Endodermal cell (in vitro differentiated cells): ENCODE results near the gene PPME1. TPM values are rescaled to one million over a fixed set of nuclear protein-coding genes. Genes with fewer than 3 reads are reported as not detected.
"Not testable (repeated sequence)": the region's sequence is repeated elsewhere in the genome, so short reads cannot be mapped to it uniquely, and the experiment has no call there.

ENCODE experiments used
- DNase-seq: peaks from one replicate; pipeline ENCODE4 v3.0.0-alpha.2; 2017
- H3K27ac ChIP-seq: 2 replicates; pipeline ENCODE4 v1.5.1; 2013; ENCODE audit warnings: mild to moderate bottlenecking, low read depth, low read length, moderate library complexity
- H3K27me3 ChIP-seq: 2 replicates; pipeline ENCODE4 v1.6.1; 2013; ENCODE audit warnings: mild to moderate bottlenecking, low read length, moderate library complexity; ENCODE audit not compliant: insufficient read depth, control insufficient read depth, poor library complexity, severe bottlenecking
- H3K36me3 ChIP-seq: 2 replicates; pipeline ENCODE4 v1.7.0; 2013; ENCODE audit warnings: mild to moderate bottlenecking, low read length, moderate library complexity; ENCODE audit not compliant: control insufficient read depth, insufficient read depth
- H3K4me1 ChIP-seq: one replicate; pipeline ENCODE4 v1.7.0; 2013; ENCODE audit warnings: low read length; ENCODE audit not compliant: control insufficient read depth, insufficient read depth
- H3K4me3 ChIP-seq: 2 replicates; pipeline ENCODE4 v1.5.1; 2013; ENCODE audit warnings: mild to moderate bottlenecking, low read length, moderate library complexity
- H3K9ac ChIP-seq: 2 replicates; pipeline ENCODE4 v1.6.1; 2013; ENCODE audit warnings: mild to moderate bottlenecking, low read length, moderate library complexity; ENCODE audit not compliant: poor library complexity, severe bottlenecking; ENCODE audit errors: extremely low read depth
- H3K9me3 ChIP-seq: 2 replicates; pipeline ENCODE4 v1.6.1; 2013; ENCODE audit warnings: mild to moderate bottlenecking, low read length, moderate library complexity; ENCODE audit not compliant: control insufficient read depth
- H3K27ac Mint-ChIP-seq: 2 replicates; pipeline ENCODE4 v1.8.0; 2020; ENCODE audit warnings: mixed read lengths
- H3K27me3 Mint-ChIP-seq: 2 replicates; pipeline ENCODE4 v1.8.0; 2021; ENCODE audit warnings: mild to moderate bottlenecking, mixed read lengths; ENCODE audit not compliant: insufficient read depth
- H3K36me3 Mint-ChIP-seq: 2 replicates; pipeline ENCODE4 v1.8.0; 2020; ENCODE audit warnings: low read depth, mixed read lengths
- H3K4me1 Mint-ChIP-seq: 2 replicates; pipeline ENCODE4 v1.8.0; 2020; ENCODE audit warnings: mixed read lengths
- H3K4me3 Mint-ChIP-seq: 2 replicates; pipeline ENCODE4 v1.8.0; 2020; ENCODE audit warnings: mild to moderate bottlenecking, moderate library complexity, mixed read lengths
- H3K9me3 Mint-ChIP-seq: 2 replicates; pipeline ENCODE4 v1.8.0; 2020; ENCODE audit warnings: mild to moderate bottlenecking, mixed read lengths
- CTCF ChIP-seq: fragments of 200-600 bp; sonication (generic); conservative IDR thresholded peaks from 2 replicates; pipeline ENCODE4 v1.5.0; 2021; ENCODE audit warnings: antibody characterized with exemption, mild to moderate bottlenecking
- WGBS, 2 experiments: methylation state at CpG; one replicate each; pipeline versions ENCODE4 v1.1.5 to v1.1.7; 2013; ENCODE audit warnings: missing lambda C conversion rate in 2 of 2, mixed read lengths in 1 of 2; ENCODE audit not compliant: insufficient coverage in 1 of 2, insufficient read length in 1 of 2; 5-methylcytosine and 5-hydroxymethylcytosine counted together
- total RNA-seq, 2 donors: library from RNA; stranded (reverse); fragmentation: NEBNext Ultra II Directional in 1 of 2; extraction: Animal tissue kit (Norgen Biotek cat#: 25700) in 1 of 2; gene quantifications; 2 replicates in 1 of 2; 3 replicates in 1 of 2; pipeline ENCODE4 v1.2.1, GENCODE V29; 2021

PPME1 gene
- total RNA-seq, 2 donors from 2014 or later, result 28.8 to 38.3 TPM

DNA sequence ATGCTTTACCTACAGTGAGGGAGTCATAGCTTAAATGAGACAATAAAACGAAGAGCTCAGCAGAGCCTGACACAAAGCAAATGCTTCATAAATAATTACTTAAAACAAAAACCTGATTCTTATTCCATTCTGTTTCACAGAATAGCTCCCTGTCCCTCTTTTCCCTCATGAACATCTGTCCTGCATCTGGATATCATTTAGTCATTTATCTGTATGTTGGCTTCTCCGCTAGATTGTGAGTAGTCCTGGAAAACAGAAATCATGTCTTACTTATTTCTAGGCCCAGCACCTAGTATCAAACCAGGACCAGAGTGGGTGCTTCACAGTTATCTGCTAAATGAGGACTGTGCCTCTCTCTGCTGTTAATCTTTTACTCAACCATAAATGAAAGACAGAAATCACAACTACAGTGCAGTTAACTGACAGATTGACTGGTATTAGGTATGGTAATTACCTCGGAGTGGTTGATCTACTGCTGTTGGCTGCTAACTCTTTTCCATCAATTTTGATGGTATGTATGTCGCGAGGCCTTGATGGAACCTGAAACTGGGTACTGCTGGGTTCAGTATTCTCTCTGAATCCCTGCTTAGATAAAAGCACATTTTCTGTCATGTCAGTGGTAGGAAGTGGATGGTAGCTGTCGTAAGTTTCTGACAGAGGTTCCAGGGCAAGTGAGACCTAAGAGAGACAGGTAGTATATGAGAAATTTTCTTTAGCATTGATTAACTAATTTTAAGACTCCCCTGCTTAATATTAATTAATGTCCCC, 31.8 kb upstream of the PPME1 start:
- H3K27me3 Mint-ChIP-seq, result no peaks in the 10 kb centered on the region
- H3K27me3 ChIP-seq, result no peaks in the 10 kb centered on the region
- peaks cover 8% of the 10 kb centered on the region for H3K4me1 ChIP-seq
- H3K9me3 ChIP-seq, result no peaks in the 10 kb centered on the region
- DNase-seq, result peak; percentile 46
- H3K4me3 ChIP-seq, result no peak overlapping the region
- no peak overlapping the region for H3K9ac ChIP-seq
- peak overlapping the region; percentile 26 for H3K27ac ChIP-seq
- no peak overlapping the region for H3K4me3 Mint-ChIP-seq
- no peak for TF ChIP-seq CTCF
- H3K36me3 Mint-ChIP-seq, result peaks cover 30% of the 10 kb centered on the region
- peaks cover 35% of the 10 kb centered on the region for H3K36me3 ChIP-seq
- 94% methylated on average over 6 of the region's 6 CpGs; no CpG with 5 or more reads in 1 of the 2 experiments for WGBS, 2 experiments
- no peaks in the 10 kb centered on the region for H3K9me3 Mint-ChIP-seq
- H3K4me1 Mint-ChIP-seq, result peaks cover 7% of the 10 kb centered on the region
- H3K27ac Mint-ChIP-seq, result no peak overlapping the region

DNA sequence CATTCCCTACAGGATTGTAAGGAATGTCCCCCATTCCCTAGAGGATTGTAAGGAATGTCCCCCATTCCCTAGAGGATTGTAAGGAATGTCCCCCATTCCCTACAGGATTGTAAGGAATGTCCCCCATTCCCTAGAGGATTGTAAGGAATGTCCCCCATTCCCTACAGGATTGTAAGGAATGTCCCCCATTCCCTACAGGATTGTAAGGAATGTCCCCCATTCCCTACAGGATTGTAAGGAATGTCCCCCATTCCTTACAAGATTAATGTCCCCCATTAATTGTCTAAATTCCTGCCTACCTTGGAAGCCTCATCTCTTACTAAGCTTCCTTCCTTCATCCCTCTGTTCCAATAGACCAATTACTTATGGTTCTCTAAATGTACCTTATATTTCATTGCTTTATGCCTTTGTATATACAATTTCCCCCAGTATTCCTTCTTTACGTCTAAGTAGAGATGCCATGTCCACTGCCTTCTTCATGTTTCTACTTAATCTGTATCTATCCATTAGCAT, 31.1 kb upstream of the PPME1 start:
- not testable (repeated sequence) for H3K4me3 ChIP-seq, DNase-seq, H3K9me3 ChIP-seq, H3K9ac ChIP-seq, H3K4me1 ChIP-seq, H3K4me1 Mint-ChIP-seq, H3K27ac Mint-ChIP-seq, H3K27ac ChIP-seq, H3K9me3 Mint-ChIP-seq, H3K27me3 Mint-ChIP-seq, H3K4me3 Mint-ChIP-seq, H3K27me3 ChIP-seq
- WGBS, 2 experiments, result 94 to 100% methylated on average over 1 of the region's 1 CpG
- peaks cover 35% of the 10 kb centered on the region for H3K36me3 ChIP-seq
- H3K36me3 Mint-ChIP-seq, result peaks cover 29% of the 10 kb centered on the region

DNA sequence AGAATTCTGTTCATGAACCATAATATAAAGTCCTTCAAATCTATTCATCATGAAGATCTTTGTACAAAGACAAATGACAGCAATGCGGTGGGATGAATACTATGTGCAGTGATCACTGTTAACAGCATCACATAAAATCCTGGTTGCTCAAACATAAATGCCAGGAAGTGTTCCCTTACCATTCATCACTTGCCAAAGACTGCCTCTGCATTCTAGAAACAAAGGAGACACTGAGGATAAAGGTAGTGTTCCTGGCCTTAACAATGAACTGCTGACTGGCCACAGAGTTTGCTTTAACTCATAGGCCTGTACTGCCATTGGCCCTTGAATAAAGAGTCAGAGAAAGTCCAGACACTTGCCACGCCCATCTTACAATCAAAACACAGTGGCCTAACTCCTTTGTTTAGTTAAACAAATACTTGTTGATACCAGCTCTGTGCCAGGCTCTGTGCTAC, 29.8 kb upstream of the PPME1 start:
- Histone ChIP-seq H3K27me3 (no peaks in the 10 kb centered on the region), H3K4me3 (no peak overlapping the region), H3K9me3 (no peaks in the 10 kb centered on the region), H3K4me1 (peaks cover 8% of the 10 kb centered on the region), H3K9ac (no peak overlapping the region), H3K36me3 (peaks cover 24% of the 10 kb centered on the region), H3K27ac (no peak overlapping the region)
- no peak for TF ChIP-seq CTCF
- Mint-ChIP-seq H3K4me3 (no peak overlapping the region), H3K27me3 (no peaks in the 10 kb centered on the region), H3K4me1 (peaks cover 7% of the 10 kb centered on the region), H3K27ac (no peak overlapping the region), H3K9me3 (peaks cover 7% of the 10 kb centered on the region), H3K36me3 (peaks cover 26% of the 10 kb centered on the region)
- DNase-seq, result peak; percentile 52
- WGBS, 2 experiments, result 83 to 89% methylated on average over 2 of the region's 2 CpGs
